Endothelial cell of umbilical vein (primary cell): ENCODE results near the gene ZNF438. TPM values are rescaled to one million over a fixed set of nuclear protein-coding genes. Genes with fewer than 3 reads are reported as not detected.

Source experiments
- BruUV-seq: library from RNA; stranded (reverse); fragments of 400-500 nt; replicated peaks from 2 replicates; lab custom pipeline; 2021; lab: Mats Ljungman, UMichigan
- CTCF ChIA-PET: fragments of 300-600, 350-600 bp; sonication (Branson Sonifier 250); formaldehyde crosslinking; loops from one replicate; lab custom pipeline; 2021; ENCODE audit warnings: antibody characterized with exemption, inconsistent platforms; lab: Charles Lee
- POLR2A ChIA-PET: fragments of 300-600, 350-600 bp; sonication (Branson Sonifier 250); formaldehyde crosslinking; loops from one replicate; lab custom pipeline; 2021; ENCODE audit warnings: antibody characterized with exemption, inconsistent platforms; lab: Charles Lee
- DNase-seq: peaks from one replicate; pipeline ENCODE4 v3.0.0-alpha.2; 2011; ENCODE audit warnings: low read depth, low spot score
- FAIRE-seq: peaks from 2 replicates; lab custom pipeline; 2011; peaks lifted over from hg19 to GRCh38; lab: Jason Lieb, UNC
- H2AFZ ChIP-seq: 2 replicates; pipeline ENCODE4 v1.6.0; 2012; ENCODE audit warnings: low read depth, low read length, control low read depth, inconsistent platforms
- H3K27ac ChIP-seq: 2 replicates; pipeline ENCODE4 v1.5.1; 2011; ENCODE audit warnings: low read depth, mild to moderate bottlenecking, control low read depth, low read length, moderate library complexity; ENCODE audit not compliant: insufficient read depth
- H3K27me3 ChIP-seq, 2 experiments: 2 replicates each; pipeline versions ENCODE4 v1.6.0 to v1.6.1; 2011; ENCODE audit warnings: low read length in 2 of 2, mixed read lengths in 1 of 2; ENCODE audit not compliant: control insufficient read depth in 2 of 2, insufficient read depth in 2 of 2
- H3K36me3 ChIP-seq, 2 experiments: 2 replicates in 1 of 2; 3 replicates in 1 of 2; pipeline ENCODE4 v1.5.1; 2011; ENCODE audit warnings: low read length in 2 of 2, mild to moderate bottlenecking in 1 of 2, moderate library complexity in 1 of 2; ENCODE audit not compliant: control insufficient read depth in 2 of 2, insufficient read depth in 2 of 2; ENCODE audit errors: extremely low read depth in 1 of 2
- H3K4me1 ChIP-seq: 3 replicates; pipeline ENCODE4 v1.5.1; 2011; ENCODE audit warnings: mild to moderate bottlenecking, low read length; ENCODE audit not compliant: control insufficient read depth, insufficient read depth; ENCODE audit errors: extremely low read depth
- H3K4me2 ChIP-seq: 2 replicates; pipeline ENCODE4 v1.6.1; 2011; ENCODE audit warnings: low read length, control low read depth, mixed read lengths; ENCODE audit not compliant: insufficient read depth
- H3K4me3 ChIP-seq, 3 experiments: fragments of 200-600 bp in 1 of 3; sonication (generic), shearing (Covaris generic) in 1 of 3; replicated peaks in 1 of 3; 2 replicates each; pipeline ENCODE4 v1.5.1; 2011 to 2016; ENCODE audit warnings: control low read depth in 3 of 3, low read length in 3 of 3, mild to moderate bottlenecking in 2 of 3, inconsistent platforms in 1 of 3, low read depth in 1 of 3, moderate library complexity in 1 of 3; ENCODE audit not compliant: insufficient read depth in 1 of 3
- H3K79me2 ChIP-seq: 2 replicates; pipeline ENCODE4 v1.6.0; 2012; ENCODE audit warnings: low read length, inconsistent platforms; ENCODE audit not compliant: control insufficient read depth, insufficient read depth
- H3K9ac ChIP-seq: replicated peaks from 2 replicates; pipeline ENCODE3; 2011; ENCODE audit warnings: low read length, control low read depth; ENCODE audit not compliant: insufficient read depth; ENCODE audit errors: extremely low read depth
- H3K9me1 ChIP-seq: replicated peaks from 3 replicates; pipeline ENCODE4 v1.6.0; 2011; ENCODE audit warnings: mild to moderate bottlenecking, low read length; ENCODE audit not compliant: control insufficient read depth, insufficient read depth; ENCODE audit errors: extremely low read depth
- H3K9me3 ChIP-seq: replicated peaks from 2 replicates; pipeline ENCODE4 v1.5.1; 2012; ENCODE audit warnings: low read length, inconsistent platforms; ENCODE audit not compliant: control insufficient read depth, insufficient read depth
- H4K20me1 ChIP-seq: replicated peaks from 2 replicates; pipeline ENCODE3; 2011; ENCODE audit warnings: mild to moderate bottlenecking, low read length; ENCODE audit not compliant: control insufficient read depth, insufficient read depth; ENCODE audit errors: extremely low read depth
- EZH2 ChIP-seq: IDR thresholded peaks from 2 replicates; pipeline ENCODE4 v1.6.1; 2012; ENCODE audit warnings: borderline replicate concordance, low read depth, mild to moderate bottlenecking, moderate library complexity, low read length, inconsistent platforms; ENCODE audit not compliant: severe bottlenecking
- FOS ChIP-seq: IDR thresholded peaks from 2 replicates; pipeline ENCODE4 v1.6.1; 2011; ENCODE audit warnings: mild to moderate bottlenecking, low read length, moderate library complexity, borderline replicate concordance; ENCODE audit not compliant: insufficient read depth
- JUN ChIP-seq: IDR thresholded peaks from 2 replicates; pipeline ENCODE4 v1.6.1; 2011; ENCODE audit warnings: borderline replicate concordance, low read depth; ENCODE audit not compliant: insufficient read length, insufficient read depth
- POLR2A ChIP-seq: IDR thresholded peaks from 2 replicates; pipeline ENCODE4 v1.6.1; 2012; ENCODE audit warnings: low read depth, mild to moderate bottlenecking, control low read depth, low read length
- POLR2AphosphoS5 ChIP-seq: IDR thresholded peaks from 2 replicates; pipeline ENCODE4 v1.6.1; 2012; ENCODE audit warnings: low read depth, mild to moderate bottlenecking, control low read depth, low read length, moderate library complexity; ENCODE audit not compliant: insufficient read depth
- dilution Hi-C: fragments of 300-500 bp; cut with MboI; formaldehyde crosslinking; loops from one replicate; pipeline ENCODE4 v1.15.0; 2019; ENCODE audit warnings: low sequenced_read_pairs; ENCODE audit not compliant: extremely low pct_ligation_motif_present
- intact Hi-C: fragments of 100-400 bp; cut with micrococcal nuclease; formaldehyde crosslinking; loops from one replicate; pipeline ENCODE4 v1.10.0; 2022
- polyA plus RNA-seq, 4 experiments: library from polyadenylated mRNA; depleted of rRNA in 3 of 4; stranded (reverse) in 3 of 4; unstranded in 1 of 4; fragments of >200 nt; gene quantifications; 2 replicates each; pipeline versions ENCODE4 v1.2.1 to v1.2.3, GENCODE V29; 2011 to 2012; ENCODE audit warnings: missing spikeins in 1 of 4
- total RNA-seq: library from RNA; stranded (reverse); gene quantifications from 2 replicates; pipeline ENCODE4 v1.2.3, GENCODE V29; 2021
- TF ChIP-seq, protein P1 (sequence below): IDR thresholded peaks from 2 replicates; pipeline ENCODE4 v1.6.1; 2011; ENCODE audit not compliant: insufficient read depth, insufficient read length

Gene ZNF438
- total and polyA plus RNA-seq, 2 donors (not counting 3 experiments of a cell fraction or from before 2014, with no cell fraction given): 7.2 to 15.1 TPM

DNA sequence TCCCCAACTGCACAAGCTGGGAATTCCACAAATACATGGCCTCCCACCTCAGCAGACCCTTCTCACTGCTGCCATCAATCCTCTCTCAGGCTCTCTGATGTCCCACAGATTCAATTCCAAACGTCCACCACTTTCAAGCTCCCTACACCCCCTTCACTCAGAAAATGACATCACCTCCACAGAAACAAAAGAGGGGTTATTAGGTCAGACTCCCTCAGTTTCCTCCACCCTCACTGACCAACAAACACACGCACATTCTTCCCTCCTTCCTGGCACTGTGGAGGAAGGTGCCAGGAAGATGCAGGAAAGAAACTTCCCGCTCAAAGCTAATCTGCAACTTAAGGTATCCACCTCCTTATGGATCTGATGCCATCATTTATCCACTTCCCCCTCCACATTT lies 18.3 kb downstream of the ZNF438 start:
- H3K9ac ChIP-seq: no peak overlapping the region
- H3K9me3 ChIP-seq: no peaks in the 10 kb centered on the region
- FAIRE-seq (peak; percentile 68), DNase-seq (peak; percentile 78)
- BruUV-seq: no TSS peak
- H3K4me3 ChIP-seq: no peak overlapping the region
- H3K4me2 ChIP-seq: peak overlapping the region; percentile 20
- H3K79me2 ChIP-seq: no peaks in the 10 kb centered on the region
- TF ChIP-seq POLR2A (peak; percentile 23), FOS (peak; percentile 29), JUN (peak; percentile 78), EZH2 (no peak), POLR2AphosphoS5 (peak; percentile 53)
- no peaks in the 10 kb centered on the region for H3K9me1 ChIP-seq
- ChIA-PET POLR2A (interaction anchor here (0.6 kb wide), 1 partner anchor 213 kb away, joined by 4 read pairs; no protein-coding TSS in a partner anchor), CTCF (interaction anchor here (0.6 to 1.2 kb wide), 3 partner anchors 27 to 121 kb away, joined by 3 to 4 read pairs (median 3); no protein-coding TSS in a partner anchor)
- peak overlapping the region; percentile 54 for H2AFZ ChIP-seq
- H3K36me3 ChIP-seq: no peaks in the 10 kb centered on the region
- H3K4me1 ChIP-seq: peaks cover 41% of the 10 kb centered on the region
- H4K20me1 ChIP-seq: no peaks in the 10 kb centered on the region
- dilution Hi-C loops: no loop called here
- intact Hi-C loops: no loop called here
- H3K27ac ChIP-seq: peak overlapping the region; percentile 73
- no peaks in the 10 kb centered on the region for H3K27me3 ChIP-seq

DNA sequence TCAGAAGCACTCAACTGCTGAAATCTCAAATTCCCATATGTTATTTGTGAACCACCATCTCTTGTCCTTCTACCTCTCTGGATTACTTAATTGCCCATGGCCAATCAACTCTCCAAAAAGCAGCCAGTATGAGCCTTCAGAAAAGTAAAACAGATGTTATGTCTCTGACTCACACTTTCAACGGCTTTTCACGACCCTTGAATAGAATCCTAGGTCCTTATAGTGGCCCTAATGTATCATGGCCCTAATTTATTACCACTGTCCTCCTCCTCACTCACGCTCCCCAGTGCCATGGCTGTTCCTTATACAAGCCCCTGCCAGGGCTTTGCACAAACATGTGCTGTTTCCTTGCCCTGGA lies 20.0 kb downstream of the ZNF438 start:
- intact Hi-C loops: loop anchor here (1.0 to 2.0 kb wide), 2 partner anchors 20 to 307 kb away; partner anchors contain the start of genes ZEB1 and ZNF438
- POLR2A ChIA-PET: no interaction called here
- no peaks in the 10 kb centered on the region for H3K36me3 ChIP-seq
- H3K4me3 ChIP-seq: no peak overlapping the region
- CTCF ChIA-PET: interaction anchor here (0.9 to 1.8 kb wide), 3 partner anchors 26 to 227 kb away, joined by 3 to 6 read pairs (median 3); no protein-coding TSS in a partner anchor
- H3K79me2 ChIP-seq: no peaks in the 10 kb centered on the region
- DNase-seq: no peak
- H3K9ac ChIP-seq: peak overlapping the region; percentile 27
- TF ChIP-seq, protein P1, sequence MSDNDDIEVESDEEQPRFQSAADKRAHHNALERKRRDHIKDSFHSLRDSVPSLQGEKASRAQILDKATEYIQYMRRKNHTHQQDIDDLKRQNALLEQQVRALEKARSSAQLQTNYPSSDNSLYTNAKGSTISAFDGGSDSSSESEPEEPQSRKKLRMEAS: no peak
- TF ChIP-seq EZH2 (no peak), JUN (peak; percentile 4)
- peak overlapping the region; percentile 23 for H3K4me2 ChIP-seq
- no peaks in the 10 kb centered on the region for H3K27me3 ChIP-seq
- H3K27ac ChIP-seq: peak overlapping the region; percentile 83
- FAIRE-seq: no peak
- dilution Hi-C loops: no loop called here
- H3K9me3 ChIP-seq: no peaks in the 10 kb centered on the region
- peak overlapping the region; percentile 46 for H2AFZ ChIP-seq
- H4K20me1 ChIP-seq: no peaks in the 10 kb centered on the region
- H3K9me1 ChIP-seq: no peaks in the 10 kb centered on the region
- BruUV-seq: TSS peak; percentile 34
- H3K4me1 ChIP-seq: peaks cover 53% of the 10 kb centered on the region
